Fibroblast of the aortic adventitia (primary cell): Measurements from ENCODE around the gene THRAP3. TPM values are rescaled to one million over a fixed set of nuclear protein-coding genes. Genes with fewer than 3 reads are reported as not detected.

ENCODE experiments used
- DNase-seq: peaks from one replicate; pipeline ENCODE4 v3.0.0-alpha.2; 2010; ENCODE audit warnings: low read depth
- H3K4me3 ChIP-seq: 2 replicates; pipeline ENCODE4 v1.5.1; 2011; ENCODE audit warnings: low read depth, mild to moderate bottlenecking, control low read depth, low read length, moderate library complexity
- CTCF ChIP-seq: IDR thresholded peaks from 2 replicates; pipeline ENCODE4 v1.5.1; 2011; ENCODE audit warnings: mild to moderate bottlenecking, low read length, control low read depth, inconsistent platforms; ENCODE audit not compliant: insufficient read depth
- total RNA-seq: library from RNA; depleted of rRNA; stranded (reverse); fragments of >200 nt; gene quantifications from 2 replicates; pipeline ENCODE4 v1.2.3, GENCODE V29; 2012; ENCODE audit warnings: low replicate concordance

The THRAP3 gene
- 47.8 and 130 TPM in 2 replicates for total RNA-seq

- peak; percentile 99 for DNase-seq
- H3K4me3 ChIP-seq: peak within 1 kb of the TSS; percentile 94
- no peak for TF ChIP-seq CTCF
Observed at GRCh38 chr1:36223996-36224536, at the start of gene THRAP3. THRAP3 (plus strand) TSS chr1:36224443; CDS start chr1:36282564, 58,121 bp downstream.

GRCh38 chr1:36174713-36175112, 49.5 kb upstream of the THRAP3 start:
- no peak for TF ChIP-seq CTCF
- DNase-seq: no peak
- no peak overlapping the region for H3K4me3 ChIP-seq

GRCh38 chr1:36175137-36176095, 48.8 kb upstream of the THRAP3 start:
- H3K4me3 ChIP-seq: no peak overlapping the region
- TF ChIP-seq CTCF: no peak
- DNase-seq: peak; percentile 55

- no peak for DNase-seq
- H3K4me3 ChIP-seq: no peak overlapping the region
- TF ChIP-seq CTCF: no peak
Observed at GRCh38 chr1:36176106-36176949, 47.9 kb upstream of the THRAP3 start.

- TF ChIP-seq CTCF: no peak
- no peak overlapping the region for H3K4me3 ChIP-seq
- no peak for DNase-seq
Observed at GRCh38 chr1:36177589-36178431, 46.4 kb upstream of the THRAP3 start.
